ENCODE measurements around the gene BIRC5.

BIRC5 gene

DNA sequence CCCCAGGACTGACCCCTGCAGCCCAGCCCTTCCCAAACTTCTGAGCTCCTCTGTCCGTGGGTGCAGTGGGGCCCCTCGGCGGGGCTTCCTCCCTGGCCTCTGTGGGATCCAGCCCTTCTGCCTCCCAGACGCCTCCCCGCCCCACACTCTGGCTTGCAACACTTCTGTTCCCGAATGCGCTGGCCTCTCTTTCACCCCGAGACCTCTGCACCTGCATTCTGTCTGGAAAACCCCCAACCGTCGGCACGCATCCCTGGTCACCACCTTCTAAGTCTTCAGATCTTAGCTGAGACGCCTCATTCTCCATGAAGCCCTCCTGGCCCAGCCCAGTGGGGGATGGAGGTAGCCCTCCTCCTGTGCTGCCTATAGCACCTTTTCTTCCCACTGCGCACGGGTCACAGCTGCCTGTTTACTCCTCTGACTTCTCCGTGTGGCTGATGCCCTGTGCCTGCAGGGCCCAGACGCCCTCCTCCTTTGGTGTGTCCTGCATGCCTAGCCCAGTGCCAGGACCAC, 43.8 kb downstream of the BIRC5 start:
- TF ChIP-seq, protein P1, sequence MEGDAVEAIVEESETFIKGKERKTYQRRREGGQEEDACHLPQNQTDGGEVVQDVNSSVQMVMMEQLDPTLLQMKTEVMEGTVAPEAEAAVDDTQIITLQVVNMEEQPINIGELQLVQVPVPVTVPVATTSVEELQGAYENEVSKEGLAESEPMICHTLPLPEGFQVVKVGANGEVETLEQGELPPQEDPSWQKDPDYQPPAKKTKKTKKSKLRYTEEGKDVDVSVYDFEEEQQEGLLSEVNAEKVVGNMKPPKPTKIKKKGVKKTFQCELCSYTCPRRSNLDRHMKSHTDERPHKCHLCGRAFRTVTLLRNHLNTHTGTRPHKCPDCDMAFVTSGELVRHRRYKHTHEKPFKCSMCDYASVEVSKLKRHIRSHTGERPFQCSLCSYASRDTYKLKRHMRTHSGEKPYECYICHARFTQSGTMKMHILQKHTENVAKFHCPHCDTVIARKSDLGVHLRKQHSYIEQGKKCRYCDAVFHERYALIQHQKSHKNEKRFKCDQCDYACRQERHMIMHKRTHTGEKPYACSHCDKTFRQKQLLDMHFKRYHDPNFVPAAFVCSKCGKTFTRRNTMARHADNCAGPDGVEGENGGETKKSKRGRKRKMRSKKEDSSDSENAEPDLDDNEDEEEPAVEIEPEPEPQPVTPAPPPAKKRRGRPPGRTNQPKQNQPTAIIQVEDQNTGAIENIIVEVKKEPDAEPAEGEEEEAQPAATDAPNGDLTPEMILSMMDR (conservative IDR thresholded peaks at IDR 0.05; ENCODE audit: control insufficient read depth, insufficient read depth, low read depth, low read length), result no peak
- no peak for DNase-seq (ENCODE audit: low read depth)
- no peak overlapping the region for H3K4me3 ChIP-seq (ENCODE audit: control insufficient read depth, low read depth, low read length)

DNA sequence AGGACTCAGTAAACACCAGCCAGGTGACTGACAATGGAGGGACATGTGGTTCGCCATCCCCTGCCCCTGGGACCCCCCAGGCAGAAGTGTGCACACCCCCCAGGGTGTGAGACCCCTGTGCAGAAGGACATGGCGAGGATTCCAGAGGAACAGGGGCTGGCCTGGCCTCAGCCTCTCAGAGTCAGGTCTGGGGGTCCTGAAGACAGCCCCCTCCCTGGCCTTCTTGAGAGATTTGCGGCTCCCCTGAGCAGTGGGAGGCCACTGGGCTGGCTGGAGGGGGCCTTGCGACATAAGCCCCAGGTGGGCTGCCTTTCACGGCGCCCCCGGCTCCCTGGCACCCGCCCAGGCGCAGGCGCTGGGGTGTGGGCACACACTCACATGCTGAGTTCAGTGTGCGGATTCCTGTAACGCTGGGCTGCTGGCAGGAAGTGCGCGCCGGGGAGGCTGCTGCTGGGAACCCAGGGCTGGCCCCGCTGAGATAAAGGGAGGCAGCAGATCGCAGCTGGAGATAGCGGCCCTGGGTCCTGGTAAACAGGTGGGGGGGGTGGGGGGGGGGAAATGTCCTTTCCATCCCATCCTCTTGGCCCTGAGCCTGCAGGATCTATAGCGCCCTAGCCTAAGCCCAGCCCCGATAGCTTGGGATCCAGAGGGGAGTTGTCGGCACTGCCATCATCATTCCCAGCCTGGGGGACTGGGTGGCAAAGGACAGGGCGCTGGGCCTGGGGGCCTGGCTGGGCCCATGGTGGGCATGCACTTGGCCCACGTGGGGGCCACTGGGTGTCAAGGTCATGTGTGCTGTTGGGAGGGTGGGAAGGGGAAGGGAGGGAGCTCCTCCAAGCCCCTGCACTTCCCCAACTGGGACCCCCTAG, 44.5 kb downstream of the BIRC5 start:
- TF ChIP-seq, protein P1 (conservative IDR thresholded peaks at IDR 0.05; ENCODE audit: control insufficient read depth, insufficient read depth, low read depth, low read length), result no peak
- DNase-seq (ENCODE audit: low read depth), result no peak
- H3K4me3 ChIP-seq (ENCODE audit: control insufficient read depth, low read depth, low read length), result no peak overlapping the region

DNA sequence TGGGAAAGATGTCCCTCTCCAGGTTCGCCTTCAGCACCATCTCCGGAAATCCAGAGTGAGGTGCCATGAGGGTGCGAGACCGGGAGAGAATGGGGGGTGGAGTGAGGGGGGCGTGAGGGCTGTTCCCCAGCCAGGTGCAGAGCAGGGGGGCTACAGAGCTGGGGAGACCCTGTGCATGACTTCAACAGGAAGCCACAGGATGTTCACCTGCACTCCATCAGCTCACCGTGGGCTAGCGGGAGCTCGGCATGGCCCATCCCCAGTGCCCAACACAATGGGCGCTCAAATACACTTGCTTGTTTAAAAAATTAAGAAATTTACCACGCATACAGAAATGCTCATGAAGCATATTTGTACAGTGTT, 45.1 kb downstream of the BIRC5 start:
- no peak for DNase-seq (ENCODE audit: low read depth)
- TF ChIP-seq, protein P1 (conservative IDR thresholded peaks at IDR 0.05; ENCODE audit: control insufficient read depth, insufficient read depth, low read depth, low read length), result no peak
- H3K4me3 ChIP-seq (ENCODE audit: control insufficient read depth, low read depth, low read length), result no peak overlapping the region

DNA sequence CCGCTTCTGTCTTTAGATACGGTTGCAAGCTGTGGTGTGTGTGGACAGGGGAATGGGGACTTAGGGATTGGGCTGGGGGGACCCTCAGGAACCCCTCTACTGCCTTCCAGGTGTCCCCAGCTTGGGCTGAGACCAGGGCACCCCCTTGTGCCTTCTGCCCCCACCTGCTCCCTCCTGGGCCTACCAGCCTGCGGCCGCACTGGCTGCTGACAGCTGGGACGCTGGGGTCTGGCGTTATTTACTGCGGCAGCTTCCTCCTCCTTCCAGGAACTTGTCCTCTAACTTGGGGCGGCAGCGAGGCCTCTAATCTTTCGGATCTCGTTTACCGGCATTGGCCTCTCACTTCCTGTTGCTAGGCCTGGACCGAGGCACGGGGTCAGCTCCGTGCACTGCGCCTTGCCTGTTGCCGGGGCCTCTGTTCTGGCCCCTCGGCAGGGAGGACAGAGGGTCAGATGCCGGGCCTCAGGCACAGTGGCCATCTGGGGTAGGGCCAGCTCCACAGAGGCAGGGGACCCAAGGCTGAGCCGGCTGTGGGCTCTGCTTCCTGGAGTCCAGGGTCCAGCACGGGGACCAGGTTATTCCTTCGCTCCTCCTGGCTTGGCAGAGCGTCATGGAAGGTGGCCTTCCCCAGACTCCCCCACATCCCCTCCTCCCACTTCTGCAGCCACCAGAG, 49.1 kb downstream of the BIRC5 start:
- no peak overlapping the region for H3K4me3 ChIP-seq (ENCODE audit: control insufficient read depth, low read depth, low read length)
- no peak for DNase-seq (ENCODE audit: low read depth)
- TF ChIP-seq, protein P1 (conservative IDR thresholded peaks at IDR 0.05; ENCODE audit: control insufficient read depth, insufficient read depth, low read depth, low read length), result no peak

DNA sequence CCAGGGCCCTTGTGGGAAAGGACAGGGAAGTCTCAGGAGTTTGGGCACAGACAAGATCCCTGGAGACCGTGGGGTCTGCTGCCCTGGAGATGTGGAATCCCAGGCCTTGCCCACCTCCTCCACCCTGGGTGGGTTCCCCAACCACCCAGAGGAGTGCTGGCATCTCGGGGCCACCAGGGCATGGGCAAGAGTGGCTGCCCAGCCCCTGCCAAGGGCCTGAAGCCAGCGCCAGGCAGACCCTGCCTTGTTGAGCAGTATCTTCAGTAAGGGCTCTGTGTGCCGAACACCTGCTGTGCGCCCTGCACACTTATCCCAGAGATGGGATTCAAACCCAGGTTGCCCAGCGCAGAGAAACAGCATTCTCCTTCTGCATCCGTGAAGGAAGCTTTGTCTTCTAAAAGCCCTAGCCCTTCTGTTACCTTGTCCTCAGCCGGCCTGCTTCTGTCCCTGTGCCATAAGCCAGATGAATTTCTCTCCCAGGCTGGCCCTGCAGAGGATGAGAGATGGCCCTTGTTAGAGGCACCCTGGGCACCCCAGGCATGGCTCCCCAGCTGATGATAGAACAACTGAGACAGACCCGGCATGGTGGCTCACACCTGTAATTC, 49.8 kb downstream of the BIRC5 start:
- TF ChIP-seq, protein P1 (conservative IDR thresholded peaks at IDR 0.05; ENCODE audit: control insufficient read depth, insufficient read depth, low read depth, low read length), result no peak
- H3K4me3 ChIP-seq (ENCODE audit: control insufficient read depth, low read depth, low read length), result no peak overlapping the region
- no peak for DNase-seq (ENCODE audit: low read depth)

DNA sequence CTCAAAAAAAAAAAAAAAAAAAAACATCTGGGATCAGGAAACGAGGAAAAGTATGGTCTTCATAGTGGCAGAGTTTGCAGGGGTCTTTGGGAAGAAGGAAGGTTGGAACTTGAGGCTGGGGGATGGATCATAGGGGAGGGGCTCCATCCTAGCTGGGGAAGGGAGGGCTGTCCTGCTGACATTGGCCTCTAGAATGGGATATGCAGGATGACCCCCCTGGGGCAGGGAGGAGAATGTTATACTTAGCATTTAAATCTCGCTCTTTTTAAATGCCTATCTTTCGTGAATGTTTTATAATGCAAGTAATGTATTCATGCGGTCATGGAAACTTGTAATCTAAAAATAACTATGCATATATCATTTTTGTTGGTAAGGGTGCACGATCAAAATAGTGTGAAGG, 50.5 kb downstream of the BIRC5 start:
- DNase-seq (ENCODE audit: low read depth), result no peak
- TF ChIP-seq, protein P1 (conservative IDR thresholded peaks at IDR 0.05; ENCODE audit: control insufficient read depth, insufficient read depth, low read depth, low read length), result no peak
- H3K4me3 ChIP-seq (ENCODE audit: control insufficient read depth, low read depth, low read length), result no peak overlapping the region

All from fibroblast of mammary gland (primary cell).